ENCODE data around the gene SLC38A8. TPM values are rescaled to one million over a fixed set of nuclear protein-coding genes. Genes with fewer than 3 reads are reported as not detected.

SLC38A8 gene
- total and polyA plus RNA-seq, 8 donors, result 0.08 TPM; not detected in 7

GRCh38 chr16:84026606-84027005 lies 16.0 kb downstream of the SLC38A8 start:
- intact Hi-C loops (cut with DNase I; ENCODE audit: low total_unique reads), result no loop called here
- DNase-seq, result no peak
- Histone ChIP-seq H3K9me3 (peaks cover 2 to 6% (median 6%) of the 10 kb centered on the region in 4 donors), H3K4me3 (no peak overlapping the region), H3K4me1 (no peaks in the 10 kb centered on the region), H3K27ac (no peak overlapping the region), H3K27me3 (peaks cover 0 to 33% (median 0%) of the 10 kb centered on the region in 3 donors), H3K36me3 (no peaks in the 10 kb centered on the region)
- TF ChIP-seq POLR2AphosphoS5 (IDR thresholded peaks at IDR 0.05), result no peak
- no peak for TF ChIP-seq CTCF (IDR thresholded peaks at IDR 0.05)
- TF ChIP-seq POLR2A (IDR thresholded peaks at IDR 0.05), result no peak
- TF ChIP-seq EP300 (IDR thresholded peaks at IDR 0.05), result no peak
- 79 to 84% (median 82%) methylated on average over 10 of the region's 10 CpGs for WGBS, 5 donors

GRCh38 chr16:84024854-84025253 lies 17.7 kb downstream of the SLC38A8 start:
- Histone ChIP-seq H3K4me3 (no peak overlapping the region), H3K27me3 (peaks cover 0 to 31% (median 0%) of the 10 kb centered on the region in 3 donors), H3K27ac (no peak overlapping the region), H3K4me1 (no peaks in the 10 kb centered on the region), H3K9me3 (peaks cover 7 to 21% (median 18%) of the 10 kb centered on the region in 4 donors), H3K36me3 (no peaks in the 10 kb centered on the region)
- intact Hi-C loops (cut with DNase I; ENCODE audit: low total_unique reads), result no loop called here
- no peak for DNase-seq
- TF ChIP-seq POLR2A (IDR thresholded peaks at IDR 0.05) (no peak), EP300 (IDR thresholded peaks at IDR 0.05) (no peak), CTCF (IDR thresholded peaks at IDR 0.05) (no peak), POLR2AphosphoS5 (IDR thresholded peaks at IDR 0.05) (no peak)
- whole genome bisulfite sequencing, 5 donors, result 59 to 66% (median 60%) methylated on average over 9 of the region's 9 CpGs

DNA sequence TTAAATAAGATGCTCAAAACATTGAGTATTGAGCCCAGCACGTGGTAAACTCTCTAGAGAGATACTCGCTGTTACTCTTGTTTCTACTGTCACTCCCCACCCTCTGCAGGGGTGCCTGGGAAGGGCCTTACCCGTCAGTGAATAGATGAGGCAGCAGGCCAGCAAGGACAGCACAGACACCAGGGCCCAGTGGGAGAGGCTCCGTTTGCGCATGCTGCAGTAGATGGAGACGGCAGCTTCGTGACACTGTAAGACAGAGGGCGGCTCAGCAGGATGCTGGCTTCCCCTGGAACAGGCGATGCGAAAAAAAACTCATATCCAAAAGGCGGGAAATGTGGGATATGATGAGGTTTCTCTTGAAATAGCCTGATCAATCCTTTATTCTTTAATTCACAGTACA lies 20.0 kb downstream of the SLC38A8 start:
- Histone ChIP-seq H3K4me3 (no peak overlapping the region), H3K27ac (no peak overlapping the region), H3K27me3 (peaks cover 0 to 16% (median 0%) of the 10 kb centered on the region in 3 donors), H3K4me1 (no peaks in the 10 kb centered on the region), H3K36me3 (no peaks in the 10 kb centered on the region), H3K9me3 (peaks cover 7 to 30% (median 23%) of the 10 kb centered on the region in 4 donors)
- no peak for TF ChIP-seq POLR2A (IDR thresholded peaks at IDR 0.05)
- no peak for TF ChIP-seq CTCF (IDR thresholded peaks at IDR 0.05)
- DNase-seq, result no peak
- WGBS, 5 donors, result 72 to 80% (median 79%) methylated on average over 11 of the region's 11 CpGs
- intact Hi-C loops (cut with DNase I; ENCODE audit: low total_unique reads), result no loop called here

- TF ChIP-seq CTCF (IDR thresholded peaks at IDR 0.05) (no peak), EP300 (IDR thresholded peaks at IDR 0.05) (no peak), POLR2A (IDR thresholded peaks at IDR 0.05) (no peak), POLR2AphosphoS5 (IDR thresholded peaks at IDR 0.05) (no peak)
- H3K36me3 ChIP-seq, result no peaks in the 10 kb centered on the region
- H3K4me3 ChIP-seq, result no peak overlapping the region
- 80 to 97% (median 91%) methylated on average over 5 of the region's 5 CpGs for WGBS, 5 donors
- H3K4me1 ChIP-seq, result no peaks in the 10 kb centered on the region
- H3K9me3 ChIP-seq, result peaks cover 7 to 30% (median 23%) of the 10 kb centered on the region in 4 donors
- intact Hi-C loops (cut with DNase I; ENCODE audit: low total_unique reads), result no loop called here
- H3K27me3 ChIP-seq, result peaks cover 0 to 19% (median 0%) of the 10 kb centered on the region in 3 donors
- H3K27ac ChIP-seq, result no peak overlapping the region
- no peak for DNase-seq
Observed at GRCh38 chr16:84021488-84021887, 21.1 kb downstream of the SLC38A8 start.
